Cardiac muscle cell (in vitro differentiated cells and primary cell): ENCODE measurements around the gene PRSS56. TPM values are rescaled to one million over a fixed set of nuclear protein-coding genes. Genes with fewer than 3 reads are reported as not detected.

Experiments used
- DNase-seq, 2 donors: peaks; one replicate each; pipeline versions ENCODE4 v3.0.0 to v3.0.0-alpha.2; 2010 to 2017; ENCODE audit warnings: low read depth in 1 of 2, low spot score in 1 of 2
- H3K27ac ChIP-seq: fragments of 200-600 bp; sonication (generic); 2 replicates; pipeline ENCODE4 v1.5.1; 2016
- H3K27me3 ChIP-seq: fragments of 200-600 bp; sonication (generic); 2 replicates; pipeline ENCODE4 v1.6.0; 2016; ENCODE audit warnings: control low read depth
- H3K36me3 ChIP-seq: fragments of 200-600 bp; sonication (generic); 2 replicates; pipeline ENCODE4 v1.5.1; 2016; ENCODE audit warnings: control low read depth
- H3K4me1 ChIP-seq: fragments of 200-600 bp; sonication (generic); 2 replicates; pipeline ENCODE4 v1.8.1; 2017; ENCODE audit warnings: low read depth, mild to moderate bottlenecking, mixed run types
- H3K4me3 ChIP-seq: fragments of 200-600 bp; sonication (generic); 2 replicates; pipeline ENCODE4 v1.5.1; 2016; ENCODE audit warnings: mild to moderate bottlenecking
- H3K9me3 ChIP-seq: fragments of 200-600 bp; sonication (generic); 2 replicates; pipeline ENCODE4 v1.5.1; 2017; ENCODE audit warnings: low read depth, mild to moderate bottlenecking, control low read depth
- CTCF ChIP-seq: IDR thresholded peaks from 2 replicates; pipeline ENCODE4 v1.5.1; 2012; ENCODE audit warnings: low read depth, mild to moderate bottlenecking, low read length
- polyA plus RNA-seq: library from polyadenylated mRNA; unstranded; fragments of >200 nt; fragmentation: Nextera tagmentation; extraction: Ambion mirVana; gene quantifications from 2 replicates; pipeline ENCODE4 v1.2.1, GENCODE V29; 2016
- total RNA-seq: library from RNA; depleted of rRNA; stranded (reverse); fragments of >200 nt; gene quantifications from 2 replicates; pipeline ENCODE4 v1.2.3, GENCODE V29; 2016

The PRSS56 gene
- total and polyA plus RNA-seq, 2 experiments from 2014 or later = not detected

GRCh38 chr2:232521959-232522622, 1.9 kb downstream of the PRSS56 start:
- H3K27ac ChIP-seq = no peak overlapping the region
- H3K9me3 ChIP-seq = no peaks in the 10 kb centered on the region
- H3K27me3 ChIP-seq = peaks cover 61% of the 10 kb centered on the region
- TF ChIP-seq CTCF = peak; percentile 65
- peak; percentile 29 to 68 for DNase-seq
- H3K4me1 ChIP-seq = peaks cover 2% of the 10 kb centered on the region
- H3K36me3 ChIP-seq = no peaks in the 10 kb centered on the region
- peak overlapping the region; percentile 5 for H3K4me3 ChIP-seq

GRCh38 chr2:232522623-232523401, 2.6 kb downstream of the PRSS56 start:
- peaks cover 60% of the 10 kb centered on the region for H3K27me3 ChIP-seq
- no peak overlapping the region for H3K27ac ChIP-seq
- no peak overlapping the region for H3K4me3 ChIP-seq
- H3K36me3 ChIP-seq = no peaks in the 10 kb centered on the region
- H3K4me1 ChIP-seq = peaks cover 2% of the 10 kb centered on the region
- no peaks in the 10 kb centered on the region for H3K9me3 ChIP-seq
- no peak for DNase-seq
- no peak for TF ChIP-seq CTCF

GRCh38 chr2:232523402-232523681, 3.2 kb downstream of the PRSS56 start:
- H3K27ac ChIP-seq = no peak overlapping the region
- H3K4me3 ChIP-seq = peak overlapping the region; percentile 27
- no peaks in the 10 kb centered on the region for H3K9me3 ChIP-seq
- H3K27me3 ChIP-seq = peaks cover 56% of the 10 kb centered on the region
- H3K36me3 ChIP-seq = no peaks in the 10 kb centered on the region
- no peak for DNase-seq
- TF ChIP-seq CTCF = no peak
- H3K4me1 ChIP-seq = peaks cover 2% of the 10 kb centered on the region

DNA sequence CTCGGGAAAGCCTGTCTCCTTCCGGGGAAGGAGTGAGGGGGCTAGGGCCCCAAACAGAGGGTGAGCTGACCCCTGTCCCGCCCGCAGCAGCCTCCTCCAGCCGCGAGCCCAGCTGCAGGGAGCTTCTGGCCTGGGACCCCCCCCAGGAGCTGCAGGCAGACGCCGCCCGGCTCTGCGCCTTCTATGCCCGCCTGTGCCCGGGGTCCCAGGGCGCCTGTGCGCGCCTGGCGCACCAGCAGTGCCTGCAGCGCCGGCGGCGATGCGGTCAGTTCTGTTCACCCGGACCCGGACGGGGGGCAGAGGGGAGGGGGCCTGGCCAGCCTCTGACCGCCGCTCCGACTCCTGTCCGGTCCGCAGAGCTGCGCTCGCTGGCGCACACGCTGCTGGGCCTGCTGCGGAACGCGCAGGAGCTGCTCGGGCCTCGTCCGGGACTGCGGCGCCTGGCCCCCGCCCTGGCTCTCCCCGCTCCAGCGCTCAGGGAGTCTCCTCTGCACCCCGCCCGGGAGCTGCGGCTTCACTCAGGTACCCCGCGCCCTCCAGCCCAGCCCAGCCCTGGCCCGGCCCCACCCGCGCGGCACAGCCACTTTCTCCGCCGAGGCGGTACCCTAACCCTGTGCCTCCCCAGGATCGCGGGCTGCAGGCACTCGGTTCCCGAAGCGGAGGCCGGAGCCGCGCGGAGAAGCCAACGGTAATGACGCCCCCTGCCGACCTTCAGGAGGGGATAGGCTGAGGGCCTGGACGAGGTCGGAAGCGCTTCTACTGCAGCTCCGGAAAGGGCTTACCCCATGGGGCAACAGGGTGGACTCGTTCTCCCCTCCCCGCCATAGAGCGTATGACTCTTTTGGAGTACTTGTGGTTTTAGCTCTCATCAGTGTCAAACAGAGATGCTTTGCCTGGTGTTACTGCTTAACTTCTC, 3.8 kb downstream of the PRSS56 start:
- H3K27ac ChIP-seq = no peak overlapping the region
- DNase-seq = peak; percentile 44 to 85
- H3K4me1 ChIP-seq = peaks cover 2% of the 10 kb centered on the region
- peak overlapping the region; percentile 27 for H3K4me3 ChIP-seq
- no peaks in the 10 kb centered on the region for H3K9me3 ChIP-seq
- H3K36me3 ChIP-seq = no peaks in the 10 kb centered on the region
- peaks cover 53% of the 10 kb centered on the region for H3K27me3 ChIP-seq
- peak; percentile 36 for TF ChIP-seq CTCF

- Histone ChIP-seq H3K4me1 (peaks cover 2% of the 10 kb centered on the region), H3K36me3 (no peaks in the 10 kb centered on the region), H3K9me3 (no peaks in the 10 kb centered on the region), H3K27ac (no peak overlapping the region), H3K27me3 (peaks cover 44% of the 10 kb centered on the region), H3K4me3 (no peak overlapping the region)
- no peak for DNase-seq
- TF ChIP-seq CTCF = no peak
Observed at GRCh38 chr2:232524771-232525170, 4.6 kb downstream of the PRSS56 start.
